ENCODE data around the gene LTBP1. TPM values are rescaled to one million over a fixed set of nuclear protein-coding genes. Genes with fewer than 3 reads are reported as not detected.

LTBP1 gene
- total RNA-seq, 1 donor, result 33.7 TPM

DNA sequence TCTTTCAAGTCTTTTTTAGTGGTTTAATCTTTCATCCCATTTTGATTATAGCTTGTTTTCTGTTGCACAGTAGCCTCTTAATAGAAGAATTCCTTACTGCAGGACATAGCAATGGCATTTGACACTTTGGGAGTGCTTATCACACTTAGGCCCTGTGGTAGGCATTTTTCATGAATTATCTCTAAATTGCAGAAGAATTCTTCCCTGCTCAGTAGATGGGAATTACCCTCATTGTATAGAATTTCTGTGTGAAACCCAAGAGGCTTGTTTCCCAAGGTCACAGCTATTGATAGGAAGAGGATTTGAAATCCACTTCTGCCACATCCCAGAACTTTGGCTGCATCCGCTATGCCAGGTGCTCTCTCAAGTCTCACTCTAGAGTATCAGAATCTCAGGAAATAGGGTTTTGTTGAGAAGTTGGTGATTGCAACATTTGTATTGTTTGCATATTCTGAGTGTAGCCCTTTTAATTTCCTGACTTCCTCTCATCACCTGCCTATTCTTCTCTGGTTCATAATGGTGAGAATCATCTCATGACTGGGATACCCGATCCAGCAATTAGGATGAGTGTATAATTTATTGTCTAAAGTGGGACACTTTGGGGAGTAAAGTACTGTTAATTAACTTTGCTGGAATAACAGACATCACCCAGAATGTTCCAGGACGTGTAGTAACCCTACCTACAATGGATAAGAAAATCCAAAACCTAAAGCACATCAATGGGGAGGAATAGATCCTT lies 274.5 kb downstream of the LTBP1 start:
- no peak overlapping the region for H3K4me3 ChIP-seq (ENCODE audit: low read depth, low read length)
- TF ChIP-seq, protein P1, sequence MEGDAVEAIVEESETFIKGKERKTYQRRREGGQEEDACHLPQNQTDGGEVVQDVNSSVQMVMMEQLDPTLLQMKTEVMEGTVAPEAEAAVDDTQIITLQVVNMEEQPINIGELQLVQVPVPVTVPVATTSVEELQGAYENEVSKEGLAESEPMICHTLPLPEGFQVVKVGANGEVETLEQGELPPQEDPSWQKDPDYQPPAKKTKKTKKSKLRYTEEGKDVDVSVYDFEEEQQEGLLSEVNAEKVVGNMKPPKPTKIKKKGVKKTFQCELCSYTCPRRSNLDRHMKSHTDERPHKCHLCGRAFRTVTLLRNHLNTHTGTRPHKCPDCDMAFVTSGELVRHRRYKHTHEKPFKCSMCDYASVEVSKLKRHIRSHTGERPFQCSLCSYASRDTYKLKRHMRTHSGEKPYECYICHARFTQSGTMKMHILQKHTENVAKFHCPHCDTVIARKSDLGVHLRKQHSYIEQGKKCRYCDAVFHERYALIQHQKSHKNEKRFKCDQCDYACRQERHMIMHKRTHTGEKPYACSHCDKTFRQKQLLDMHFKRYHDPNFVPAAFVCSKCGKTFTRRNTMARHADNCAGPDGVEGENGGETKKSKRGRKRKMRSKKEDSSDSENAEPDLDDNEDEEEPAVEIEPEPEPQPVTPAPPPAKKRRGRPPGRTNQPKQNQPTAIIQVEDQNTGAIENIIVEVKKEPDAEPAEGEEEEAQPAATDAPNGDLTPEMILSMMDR (IDR thresholded peaks at IDR 0.05; ENCODE audit: insufficient read depth, low read depth, low read length), result no peak
- no peak for DNase-seq (ENCODE audit: low read depth)

DNA sequence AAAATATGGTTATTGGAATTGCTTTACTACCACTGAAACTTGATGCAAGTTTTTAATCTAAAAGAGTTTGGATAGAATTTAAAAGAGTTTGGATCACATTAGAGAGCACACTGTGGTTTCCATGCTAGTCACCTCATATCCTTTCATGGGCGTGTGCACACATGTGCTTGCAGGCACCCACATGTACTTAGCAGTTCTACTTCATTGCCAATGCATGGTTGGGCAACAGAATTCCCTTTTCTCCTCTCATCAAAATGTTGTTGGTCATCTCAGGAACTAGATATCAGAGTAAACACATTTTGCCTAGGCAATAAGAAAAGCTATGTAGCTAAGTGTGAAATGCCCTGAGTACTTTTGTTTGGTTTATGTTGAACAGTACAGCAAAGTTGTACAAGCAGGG lies 275.6 kb downstream of the LTBP1 start:
- H3K4me3 ChIP-seq (ENCODE audit: low read depth, low read length), result no peak overlapping the region
- TF ChIP-seq, protein P1 (IDR thresholded peaks at IDR 0.05; ENCODE audit: insufficient read depth, low read depth, low read length), result no peak
- no peak for DNase-seq (ENCODE audit: low read depth)

DNA sequence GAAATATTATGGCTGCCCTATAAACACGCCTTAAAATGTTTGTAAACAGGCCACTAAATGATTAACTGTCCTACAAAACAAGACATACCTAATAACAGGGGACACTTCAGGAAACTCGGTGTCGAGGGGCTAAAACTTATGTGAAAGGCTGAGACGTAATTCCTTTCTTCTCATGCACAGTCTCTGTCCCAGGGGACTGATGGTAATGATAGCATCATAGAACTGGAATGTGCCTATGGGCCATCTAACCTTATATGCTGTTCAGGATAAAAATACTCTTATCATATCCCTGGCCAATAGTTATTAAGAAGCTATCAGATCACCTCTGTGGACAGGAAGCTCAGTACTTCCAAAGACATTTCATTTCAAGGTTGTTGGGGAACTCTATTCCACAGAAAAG lies 277.1 kb downstream of the LTBP1 start:
- H3K4me3 ChIP-seq (ENCODE audit: low read depth, low read length), result no peak overlapping the region
- TF ChIP-seq, protein P1 (IDR thresholded peaks at IDR 0.05; ENCODE audit: insufficient read depth, low read depth, low read length), result no peak
- DNase-seq (ENCODE audit: low read depth), result no peak

DNA sequence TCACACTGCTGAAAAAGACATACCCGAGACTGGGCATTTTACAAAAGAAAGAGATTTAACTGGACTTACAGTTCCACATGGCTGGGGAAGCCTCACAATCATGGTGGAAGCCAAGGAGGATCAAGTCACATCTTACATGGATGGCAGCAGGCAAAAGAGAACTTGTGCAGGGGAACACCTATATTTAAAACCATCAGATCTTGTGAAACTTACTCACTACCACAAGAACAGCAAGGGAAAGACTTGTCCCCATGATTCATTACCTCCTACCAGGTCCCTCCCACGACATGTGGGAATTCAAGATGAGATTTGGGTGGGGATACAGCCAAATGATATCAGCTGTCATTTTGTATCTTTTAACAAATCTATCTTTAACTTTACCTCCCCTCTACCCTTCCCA lies 278.6 kb downstream of the LTBP1 start:
- DNase-seq (ENCODE audit: low read depth), result no peak
- TF ChIP-seq, protein P1 (IDR thresholded peaks at IDR 0.05; ENCODE audit: insufficient read depth, low read depth, low read length), result no peak

DNA sequence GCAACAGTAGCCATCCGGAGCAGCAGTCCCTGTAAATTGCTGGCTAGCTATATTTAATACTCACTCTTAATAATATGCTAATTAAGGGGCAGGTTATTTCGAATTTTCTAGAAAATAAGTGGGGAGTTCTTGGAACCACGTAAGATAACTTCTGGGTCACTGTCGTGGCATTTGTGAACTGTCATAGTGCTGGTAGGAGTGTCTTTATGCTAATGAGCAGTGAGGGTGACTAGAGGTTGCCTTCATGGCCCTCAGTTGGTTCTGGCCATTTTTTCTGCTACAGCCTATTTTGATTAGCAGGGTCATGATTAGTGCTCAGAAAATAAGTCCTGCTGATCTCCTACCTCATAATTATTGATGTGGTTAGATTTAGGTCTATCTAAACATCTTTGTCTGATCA lies 279.8 kb downstream of the LTBP1 start:
- no peak for DNase-seq (ENCODE audit: low read depth)
- no peak overlapping the region for H3K4me3 ChIP-seq (ENCODE audit: low read depth, low read length)
- TF ChIP-seq, protein P1 (IDR thresholded peaks at IDR 0.05; ENCODE audit: insufficient read depth, low read depth, low read length), result no peak

More for the DNA sequence above, 278.6 kb downstream of the LTBP1 start:
- H3K4me3 ChIP-seq (ENCODE audit: low read depth, low read length), result no peak overlapping the region

DNA sequence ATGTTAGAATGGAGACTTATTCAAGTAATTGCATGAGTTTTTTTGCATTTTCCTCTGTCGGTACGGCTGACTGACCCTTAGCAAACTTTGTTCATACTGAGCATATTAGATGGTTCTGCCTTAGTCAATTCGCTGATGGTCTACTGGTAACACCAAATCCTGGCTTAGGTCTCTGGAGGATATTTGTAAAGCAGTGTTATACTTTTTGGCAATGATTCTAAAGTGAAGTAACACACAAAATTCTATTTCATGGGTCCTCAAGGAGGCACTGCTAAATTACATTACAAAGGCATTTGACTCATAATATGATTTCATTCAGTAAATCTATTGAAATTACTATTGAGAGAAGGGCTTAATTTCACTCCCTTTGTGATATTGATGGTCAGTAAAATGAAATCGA lies 282.9 kb downstream of the LTBP1 start:
- TF ChIP-seq, protein P1 (IDR thresholded peaks at IDR 0.05; ENCODE audit: insufficient read depth, low read depth, low read length), result no peak
- no peak for DNase-seq (ENCODE audit: low read depth)
- H3K4me3 ChIP-seq (ENCODE audit: low read depth, low read length), result no peak overlapping the region

DNA sequence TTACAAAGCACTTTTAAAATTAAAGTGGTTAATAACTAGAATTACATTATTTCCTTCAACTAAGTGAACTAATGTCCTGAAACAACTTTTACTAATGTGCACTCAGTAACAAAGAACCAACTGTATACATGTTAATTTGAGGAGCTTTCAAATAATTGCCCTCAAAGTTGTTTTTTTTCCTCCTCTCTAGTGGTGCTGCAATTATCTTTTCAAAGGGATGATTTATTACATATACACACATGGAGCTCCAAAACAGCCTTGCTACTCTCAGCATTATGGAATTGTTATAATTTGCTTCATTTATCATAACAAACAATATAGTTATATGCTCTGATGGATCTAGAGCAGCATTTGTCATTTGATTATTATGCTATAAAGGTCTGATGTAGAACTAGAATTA lies 283.4 kb downstream of the LTBP1 start:
- TF ChIP-seq, protein P1 (IDR thresholded peaks at IDR 0.05; ENCODE audit: insufficient read depth, low read depth, low read length), result no peak
- no peak for DNase-seq (ENCODE audit: low read depth)
- H3K4me3 ChIP-seq (ENCODE audit: low read depth, low read length), result no peak overlapping the region
